Left ventricle myocardium superior (tissue), 1 donor: Measurements from ENCODE around the gene KRT4. TPM values are rescaled to one million over a fixed set of nuclear protein-coding genes. Genes with fewer than 3 reads are reported as not detected.

Experiments used
- ATAC-seq: fragments of 200-7000 bp; cut with Tn5 transposase; one replicate; pipeline ENCODE4 v1.9.1; 2020; ENCODE audit warnings: mild to moderate bottlenecking, moderate library complexity
- DNase-seq: peaks from one replicate; pipeline ENCODE4 v3.0.0-alpha.2; 2020
- intact Hi-C: fragments of 100-400 bp; cut with micrococcal nuclease; formaldehyde crosslinking; loops from one replicate; pipeline ENCODE4 v1.11.0; 2022
- total RNA-seq: library from RNA; stranded (reverse); fragmentation: NEBNext Ultra II Directional; extraction: Animal tissue kit (Norgen Biotek cat#: 25700); gene quantifications from one replicate; pipeline ENCODE4 v1.2.1, GENCODE V29; 2021
- donor health status: DM: no; HTN: yes; CAD: no; lungs with severe emphysema.

Gene KRT4
- total RNA-seq, 1 donor from 2014 or later, result not detected

DNA sequence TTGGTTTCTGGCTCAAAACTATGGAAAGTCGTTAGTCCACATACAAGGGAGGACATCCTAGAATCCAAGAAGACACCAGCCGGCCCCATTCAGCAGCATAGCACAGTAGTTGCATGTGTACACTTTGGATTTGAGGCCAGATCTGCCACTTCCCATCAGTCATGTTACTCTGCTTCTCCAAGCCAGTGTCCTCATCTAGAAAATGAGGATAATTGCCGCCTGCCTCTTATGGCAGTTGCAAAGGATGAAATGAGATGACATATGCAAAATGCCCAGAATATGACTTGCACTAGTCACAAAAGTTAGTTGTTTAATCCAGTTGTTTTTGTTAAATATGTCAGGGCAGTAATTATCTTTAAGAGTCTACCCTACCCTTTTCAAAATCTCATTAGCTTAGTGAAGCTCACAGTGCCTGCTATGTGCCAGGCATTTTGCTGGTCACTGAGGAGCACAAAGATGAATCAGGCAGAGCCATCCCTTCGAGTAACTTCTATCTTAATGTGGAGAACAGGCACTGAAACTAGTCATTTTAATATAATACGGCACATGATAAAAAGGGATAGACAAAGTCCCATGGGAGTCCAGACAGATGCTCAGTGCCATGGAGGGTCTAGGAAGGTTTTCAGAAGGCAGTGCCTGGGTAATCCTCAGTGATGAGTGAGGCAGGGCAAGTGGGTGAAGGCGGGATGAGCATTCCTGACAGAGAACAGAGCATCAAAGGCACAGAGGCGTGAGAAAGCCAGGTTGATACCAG is 30.2 kb downstream of the KRT4 start:
- intact Hi-C loops, result no loop called here
- DNase-seq (no peak), ATAC-seq (no peak)

- no peak for DNase-seq
- ATAC-seq, result no peak
- intact Hi-C loops, result no loop called here
These were observed 31.4 kb downstream of the KRT4 start for GRCh38 chr12:52782502-52782901.

GRCh38 chr12:52781399-52782082 is 32.4 kb downstream of the KRT4 start:
- DNase-seq (no peak), ATAC-seq (no peak)
- intact Hi-C loops, result no loop called here

- intact Hi-C loops, result no loop called here
- DNase-seq, result no peak
- no peak for ATAC-seq
These were observed 34.0 kb downstream of the KRT4 start for GRCh38 chr12:52779914-52780313.

GRCh38 chr12:52778833-52779232 is 35.1 kb downstream of the KRT4 start:
- intact Hi-C loops, result no loop called here
- ATAC-seq (no peak), DNase-seq (no peak)

- intact Hi-C loops, result no loop called here
- ATAC-seq (no peak), DNase-seq (no peak)
These were observed 36.4 kb downstream of the KRT4 start for GRCh38 chr12:52777566-52777965.

DNA sequence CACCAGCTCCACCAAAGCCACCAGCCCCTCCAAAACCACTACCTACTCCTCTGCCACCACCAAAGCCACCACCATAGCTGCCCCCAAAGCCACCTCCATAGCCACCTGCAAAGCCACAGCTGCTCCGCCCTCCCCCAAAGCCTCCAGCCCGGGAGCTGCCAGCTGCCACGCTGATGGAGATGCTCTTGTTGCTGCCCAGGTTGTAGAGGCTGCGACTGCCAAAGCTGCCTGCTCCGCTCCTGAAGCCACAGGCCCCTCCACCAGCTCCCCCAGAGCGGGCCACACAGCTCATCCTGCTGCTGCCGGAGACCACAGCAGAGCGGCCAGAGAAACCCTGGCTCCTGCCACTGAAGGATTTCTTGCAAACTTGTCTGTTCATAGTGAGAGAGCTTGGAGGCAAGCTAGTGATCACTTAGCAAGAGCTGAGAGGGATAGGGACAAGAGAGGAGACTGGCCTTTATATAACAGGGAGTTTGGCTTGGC is 37.0 kb downstream of the KRT4 start, which contains the start of gene KRT76:
TSS of gene KRT76 (minus strand) at position 433 of the 483 bp plus-strand sequence. CDS start at position 379, 54 bp downstream.
- no peak for DNase-seq
- intact Hi-C loops, result no loop called here
- no peak for ATAC-seq

DNA sequence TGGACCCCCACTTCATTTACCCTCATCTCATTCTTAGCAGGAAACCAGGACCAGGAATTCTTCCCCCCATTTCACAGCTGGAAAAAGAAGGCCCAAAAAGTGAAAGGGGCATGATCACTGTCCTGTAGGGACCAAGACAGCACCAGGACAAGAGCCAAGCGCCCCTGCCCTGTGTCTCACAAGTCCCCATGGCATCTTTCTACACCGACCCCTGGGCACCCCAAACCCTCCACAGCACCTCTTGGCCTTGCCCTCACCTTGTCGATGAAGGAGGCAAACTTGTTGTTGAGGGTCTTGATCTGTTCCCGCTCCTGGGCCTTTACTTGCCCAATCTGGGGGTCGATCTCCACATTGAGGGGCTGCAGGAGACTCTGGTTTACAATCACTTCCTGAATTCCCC is 37.5 kb downstream of the KRT4 start:
- DNase-seq (no peak), ATAC-seq (no peak)
- intact Hi-C loops, result no loop called here

DNA sequence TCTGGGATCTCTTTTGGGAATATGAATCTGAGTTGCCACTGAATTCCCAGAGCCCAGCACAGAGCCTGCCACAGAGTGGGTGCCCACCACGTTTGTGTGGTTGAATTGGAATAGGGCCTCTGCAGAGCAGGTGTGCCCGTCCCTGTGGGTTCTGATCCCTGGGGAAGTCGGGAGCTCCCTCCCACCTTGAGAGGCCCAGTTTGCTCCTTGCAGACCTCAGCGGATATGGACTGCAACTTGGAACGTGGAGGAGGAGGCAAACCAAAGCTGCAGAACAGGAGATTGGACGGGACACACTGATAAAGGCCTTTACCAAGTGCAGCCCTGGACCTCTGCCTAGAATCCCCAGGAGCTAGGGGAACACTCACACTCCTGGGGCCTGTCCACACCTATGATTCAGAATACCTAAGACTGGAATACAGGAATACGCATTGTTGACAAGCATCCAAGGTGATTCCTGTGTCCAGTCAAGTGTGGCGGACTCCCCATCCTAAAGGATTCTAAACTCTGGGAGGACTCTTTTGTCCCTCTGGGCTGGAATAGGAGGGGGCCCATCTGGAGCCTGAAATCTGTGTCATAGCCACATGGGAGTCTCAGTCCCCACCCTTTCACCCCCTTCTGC is 39.2 kb downstream of the KRT4 start:
- intact Hi-C loops, result no loop called here
- no peak for DNase-seq
- ATAC-seq, result peak; percentile 50

GRCh38 chr12:52772772-52773171 is 41.1 kb downstream of the KRT4 start:
- intact Hi-C loops, result no loop called here
- no peak for DNase-seq
- no peak for ATAC-seq

- ATAC-seq (no peak), DNase-seq (no peak)
- intact Hi-C loops, result no loop called here
These were observed 41.7 kb downstream of the KRT4 start for GRCh38 chr12:52772188-52772587.

GRCh38 chr12:52771505-52771904 is 42.4 kb downstream of the KRT4 start:
- ATAC-seq (no peak), DNase-seq (no peak)
- intact Hi-C loops, result no loop called here

GRCh38 chr12:52771088-52771487 is 42.8 kb downstream of the KRT4 start:
- ATAC-seq, result no peak
- intact Hi-C loops, result no loop called here
- no peak for DNase-seq

DNA sequence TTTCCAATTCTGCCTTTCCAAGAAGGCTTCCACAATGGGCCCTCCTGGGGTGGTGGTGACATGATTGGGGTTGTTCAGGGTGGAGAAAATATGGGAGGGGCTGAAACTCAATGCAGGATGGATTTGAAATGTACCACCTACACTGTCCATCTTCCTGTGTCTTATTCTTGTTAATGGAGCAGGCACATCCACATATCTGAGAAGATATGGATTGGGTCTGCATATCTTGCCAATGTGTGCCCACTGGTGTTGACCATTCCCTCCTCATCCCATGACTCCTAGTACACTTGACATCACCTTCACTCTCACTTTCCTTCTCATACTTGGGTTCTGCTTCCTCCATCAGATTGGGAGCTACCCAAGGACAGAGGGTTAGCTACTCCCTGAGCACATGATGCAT is 44.0 kb downstream of the KRT4 start:
- DNase-seq (no peak), ATAC-seq (no peak)
- intact Hi-C loops, result no loop called here

DNA sequence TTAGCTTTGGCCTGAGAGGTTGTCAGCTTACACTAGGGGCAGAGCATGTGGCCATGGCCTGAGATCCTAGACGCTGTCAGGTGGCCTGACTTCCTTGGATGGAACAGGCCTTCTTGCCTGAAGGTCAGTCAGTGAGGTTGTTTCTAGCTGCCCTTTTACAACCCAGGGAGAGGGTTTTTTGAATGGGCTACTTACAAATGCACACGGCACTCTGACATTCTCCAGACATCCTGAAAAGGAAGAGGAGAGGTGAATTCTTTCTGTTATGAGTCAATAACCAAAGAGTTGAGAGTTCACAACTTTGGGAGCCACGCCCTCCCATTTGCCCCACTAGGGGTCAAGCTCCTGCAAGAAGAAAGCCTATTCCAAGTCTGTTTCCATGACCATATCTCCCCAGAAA is 44.6 kb downstream of the KRT4 start:
- ATAC-seq, result no peak
- intact Hi-C loops, result no loop called here

DNA sequence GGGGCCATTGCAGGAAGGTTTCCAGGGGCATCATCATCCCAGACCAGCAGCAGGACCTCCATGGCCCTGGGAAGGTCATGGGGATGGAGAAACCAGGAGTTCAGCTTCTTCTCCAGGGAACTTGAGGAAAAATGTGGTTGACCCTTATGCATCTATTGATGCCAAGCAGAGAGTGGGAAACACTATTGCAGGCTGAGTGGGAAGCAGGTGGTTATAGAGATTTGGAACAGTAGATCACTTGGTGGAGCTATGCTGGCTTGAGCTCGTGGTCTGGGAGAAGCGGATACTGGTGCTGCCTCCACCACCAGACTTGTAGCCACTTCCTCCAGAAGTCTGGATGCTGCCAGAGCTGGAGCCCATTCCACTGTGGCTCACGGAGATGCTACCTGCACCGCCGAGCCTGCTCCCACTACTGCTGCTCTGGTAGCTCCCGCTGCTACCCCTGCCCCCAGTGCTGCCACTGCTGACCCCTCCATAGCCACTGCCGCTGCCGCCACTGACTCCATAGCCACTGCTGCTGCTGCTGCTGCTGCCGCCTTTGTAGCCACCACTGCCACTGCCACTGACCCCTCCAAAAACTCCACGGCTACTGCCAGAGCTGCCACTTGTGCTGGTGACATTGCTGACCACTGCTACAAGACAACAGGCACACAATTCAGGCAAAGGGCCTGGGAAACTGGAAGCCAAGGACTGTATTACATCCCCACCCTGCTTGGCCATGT is 45.3 kb downstream of the KRT4 start:
- ATAC-seq (no peak), DNase-seq (no peak)
- intact Hi-C loops, result no loop called here

More for the DNA sequence above, 44.6 kb downstream of the KRT4 start:
- no peak for DNase-seq

DNA sequence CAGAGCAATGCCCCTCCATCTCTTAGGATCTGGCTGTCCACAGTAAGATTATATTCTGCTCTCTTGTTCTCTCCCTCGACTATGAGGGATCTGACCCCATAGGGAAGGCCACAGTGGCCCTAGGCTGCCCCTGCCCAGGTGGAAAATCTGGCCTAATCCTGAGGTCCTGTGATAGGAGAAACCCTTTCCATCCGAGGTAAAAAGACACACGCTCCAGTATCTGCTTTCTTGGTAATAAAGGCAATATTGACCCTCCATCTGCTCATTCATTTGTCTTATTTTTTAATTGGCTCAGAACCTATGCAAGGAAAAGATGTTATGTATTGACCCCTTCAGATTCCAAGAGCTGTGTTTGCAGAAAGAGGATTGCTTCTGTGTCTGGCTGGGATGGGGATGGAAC is 46.5 kb downstream of the KRT4 start:
- intact Hi-C loops, result no loop called here
- no peak for DNase-seq
- ATAC-seq, result no peak

- no peak for DNase-seq
- intact Hi-C loops, result no loop called here
- ATAC-seq, result no peak
These were observed 46.9 kb downstream of the KRT4 start for GRCh38 chr12:52767020-52767379.

DNA sequence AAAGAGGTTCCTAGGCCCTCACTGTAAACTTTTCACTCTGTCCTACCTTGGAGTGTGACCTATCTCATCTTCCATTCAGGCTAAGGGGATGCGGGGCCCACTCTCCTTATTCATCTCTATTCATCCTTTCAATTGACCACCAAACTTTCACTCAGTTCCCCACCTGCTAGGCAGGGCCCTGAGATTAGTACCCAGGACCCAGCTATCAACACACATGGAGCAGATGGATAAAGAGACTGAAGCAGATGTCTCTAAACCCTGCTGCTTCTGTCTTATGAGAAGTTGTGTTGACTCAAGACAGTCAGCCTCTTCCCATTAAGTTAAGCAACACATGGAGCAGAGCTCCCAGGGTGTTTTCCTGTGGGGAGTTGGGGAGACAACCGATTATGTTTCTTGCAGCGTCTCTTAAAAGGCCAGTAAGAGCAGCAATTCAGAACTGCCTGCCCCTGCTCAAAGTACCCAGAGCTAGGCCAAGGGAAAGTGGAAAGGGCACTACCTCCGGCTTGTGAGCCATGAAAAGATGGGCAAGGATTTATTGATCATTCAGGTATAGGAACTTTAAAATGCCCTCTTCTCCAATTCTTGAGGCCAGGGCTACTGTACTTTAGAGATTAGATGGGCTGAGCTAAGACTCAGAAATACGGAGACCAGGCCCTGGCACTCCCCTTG is 47.4 kb downstream of the KRT4 start:
- ATAC-seq (no peak), DNase-seq (no peak)
- intact Hi-C loops, result no loop called here
